ENCODE results near the gene MPRIP. TPM values are rescaled to one million over a fixed set of nuclear protein-coding genes. Genes with fewer than 3 reads are reported as not detected.

Gene MPRIP
- total and polyA plus RNA-seq, 2 donors (not counting 3 experiments of a cell fraction or from before 2014, with no cell fraction given) = 94.6 to 246 TPM

- Histone ChIP-seq H4K20me1 (replicated peaks; ENCODE audit: control insufficient read depth, extremely low read depth, insufficient read depth, low read length) (peaks cover 8% of the 10 kb centered on the region), H3K4me3 (replicated peaks in 1 of 3; ENCODE audit: insufficient read depth in 1 of 3, low read depth in 1 of 3, low read length in 3 of 3) (no peak overlapping the region), H3K4me2 (ENCODE audit: insufficient read depth, low read length) (no peak overlapping the region), H3K36me3 (ENCODE audit: control insufficient read depth in 2 of 2, extremely low read depth in 1 of 2, insufficient read depth in 2 of 2, low read length in 2 of 2) (peaks cover 0 to 7% of the 10 kb centered on the region in 2 experiments), H3K4me1 (ENCODE audit: control insufficient read depth, extremely low read depth, insufficient read depth, low read length) (no peaks in the 10 kb centered on the region), H3K9ac (replicated peaks; ENCODE audit: extremely low read depth, insufficient read depth, low read length) (no peak overlapping the region), H3K27ac (ENCODE audit: insufficient read depth, low read depth, low read length) (no peak overlapping the region), H2AFZ (ENCODE audit: low read depth, low read length) (no peak overlapping the region), H3K9me1 (replicated peaks; ENCODE audit: control insufficient read depth, extremely low read depth, insufficient read depth, low read length) (no peaks in the 10 kb centered on the region), H3K9me3 (replicated peaks; ENCODE audit: control insufficient read depth, insufficient read depth, low read length) (no peaks in the 10 kb centered on the region), H3K27me3 (ENCODE audit: control insufficient read depth in 2 of 2, insufficient read depth in 2 of 2, low read length in 2 of 2) (no peaks in the 10 kb centered on the region), H3K79me2 (ENCODE audit: control insufficient read depth, insufficient read depth, low read length) (peaks cover 99% of the 10 kb centered on the region)
- TF ChIP-seq GATA2 (IDR thresholded peaks at IDR 0.05; ENCODE audit: insufficient read depth, insufficient read length, low read depth, low read length) = no peak
- no peak for TF ChIP-seq POLR2A (IDR thresholded peaks at IDR 0.05; ENCODE audit: low read depth, low read length)
- TF ChIP-seq POLR2AphosphoS5 (IDR thresholded peaks at IDR 0.05; ENCODE audit: insufficient read depth, low read depth, low read length) = no peak
- TF ChIP-seq MAX (IDR thresholded peaks at IDR 0.05; ENCODE audit: insufficient read depth, insufficient read length) = no peak
- no peak for TF ChIP-seq EZH2 (IDR thresholded peaks at IDR 0.05; ENCODE audit: borderline replicate concordance, low read depth, low read length, severe bottlenecking)
- TF ChIP-seq MYC (IDR thresholded peaks at IDR 0.05; ENCODE audit: low read depth, low read length) = no peak
- TF ChIP-seq FOS (IDR thresholded peaks at IDR 0.05; ENCODE audit: borderline replicate concordance, insufficient read depth, low read length) = no peak
- no peak for TF ChIP-seq CTCF (IDR thresholded peaks at IDR 0.05; ENCODE audit: extremely low read depth in 1 of 2, insufficient read depth in 1 of 2, low read depth in 1 of 2, low read length in 2 of 2)
- no peak for TF ChIP-seq JUN (IDR thresholded peaks at IDR 0.05; ENCODE audit: borderline replicate concordance, insufficient read depth, insufficient read length, low read depth)
- DNase-seq (ENCODE audit: low read depth, low spot score) (no peak), FAIRE-seq (no peak)
- POLR2A ChIA-PET = no interaction called here
- intact Hi-C loops (cut with micrococcal nuclease) = loop anchor here (10.0 kb wide), 1 partner anchor 58 kb away; no protein-coding TSS in a partner anchor
- dilution Hi-C loops (cut with MboI; ENCODE audit: extremely low pct_ligation_motif_present, low sequenced_read_pairs) = no loop called here
- CTCF ChIA-PET = no interaction called here
- BruUV-seq (replicated peaks) = no TSS peak
Observed at GRCh38 chr17:17062356-17062755, 20.1 kb downstream of the MPRIP start.

Measured in endothelial cell of umbilical vein (primary cell).